NCI-H1105 treated with DMSO at 0.1 percent for 48 hours (cell line): ENCODE results near the gene OR51S1.
"Not testable (repeated sequence)": the region's sequence is repeated elsewhere in the genome, so short reads cannot be mapped to it uniquely, and the experiment has no call there.

Experiments used
- DNase-seq: peaks from one replicate; lab custom pipeline; 2025; lab: John Stamatoyannopoulos, UW

The OR51S1 gene, protein sequence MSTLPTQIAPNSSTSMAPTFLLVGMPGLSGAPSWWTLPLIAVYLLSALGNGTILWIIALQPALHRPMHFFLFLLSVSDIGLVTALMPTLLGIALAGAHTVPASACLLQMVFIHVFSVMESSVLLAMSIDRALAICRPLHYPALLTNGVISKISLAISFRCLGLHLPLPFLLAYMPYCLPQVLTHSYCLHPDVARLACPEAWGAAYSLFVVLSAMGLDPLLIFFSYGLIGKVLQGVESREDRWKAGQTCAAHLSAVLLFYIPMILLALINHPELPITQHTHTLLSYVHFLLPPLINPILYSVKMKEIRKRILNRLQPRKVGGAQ

DNA sequence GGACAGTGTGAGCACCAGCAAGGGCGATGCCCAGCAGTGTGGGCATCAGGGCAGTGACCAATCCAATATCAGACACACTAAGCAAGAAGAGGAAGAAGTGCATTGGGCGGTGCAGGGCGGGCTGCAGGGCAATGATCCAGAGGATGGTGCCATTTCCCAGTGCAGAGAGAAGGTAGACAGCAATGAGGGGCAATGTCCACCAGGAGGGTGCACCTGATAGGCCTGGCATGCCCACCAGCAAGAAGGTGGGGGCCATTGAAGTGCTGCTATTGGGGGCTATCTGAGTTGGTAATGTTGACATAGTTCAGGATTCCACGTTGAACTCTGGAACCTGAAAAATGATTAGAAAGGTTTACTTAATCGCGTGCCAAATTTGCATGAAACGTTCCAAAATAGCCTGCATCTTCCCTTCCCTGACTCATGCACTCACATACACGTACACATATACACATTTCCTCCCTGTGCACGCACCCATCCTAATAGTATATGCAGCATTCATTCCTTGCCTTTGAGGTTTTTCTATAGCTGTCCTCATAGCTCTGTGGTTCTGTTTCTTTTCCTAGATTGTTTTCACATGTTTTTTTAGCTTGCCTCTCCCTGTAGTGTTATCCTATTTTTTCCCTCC, at the start of gene OR51S1:
OR51S1 (minus strand) TSS at position 301 of the 625 bp plus-strand sequence; CDS start at position 301, 0 bp downstream.
- DNase-seq, result no peak

DNA sequence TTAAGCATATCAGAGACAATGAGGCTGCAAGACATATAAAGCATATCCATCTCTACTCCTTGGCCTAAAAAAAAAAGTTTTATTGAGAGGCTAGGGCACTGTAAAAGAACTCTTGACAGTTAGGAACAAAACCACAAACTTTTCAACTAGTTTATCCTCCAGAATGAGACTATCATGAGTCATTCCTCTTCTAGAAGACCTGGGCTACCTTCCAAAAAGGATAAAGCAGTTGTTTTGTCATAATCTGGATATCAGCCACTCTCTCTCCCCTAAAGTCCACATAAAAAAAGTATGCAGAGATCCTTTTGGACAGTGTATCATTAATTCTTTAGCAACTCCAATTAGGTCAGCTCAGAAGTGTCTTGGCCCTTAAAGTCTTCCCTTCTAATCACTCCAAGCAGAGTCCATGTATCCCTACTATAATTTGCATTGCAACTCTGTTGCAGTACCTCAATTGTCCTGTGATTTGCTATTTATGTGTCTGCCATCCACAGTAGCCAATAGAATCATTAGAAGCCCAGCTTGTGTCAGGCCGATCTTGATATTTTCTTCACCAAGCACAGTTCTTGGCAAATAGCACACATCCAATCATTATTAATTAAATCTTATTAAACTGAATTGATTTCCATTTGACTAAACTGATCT, 43.1 kb upstream of the OR51S1 start:
- DNase-seq, result no peak

DNA sequence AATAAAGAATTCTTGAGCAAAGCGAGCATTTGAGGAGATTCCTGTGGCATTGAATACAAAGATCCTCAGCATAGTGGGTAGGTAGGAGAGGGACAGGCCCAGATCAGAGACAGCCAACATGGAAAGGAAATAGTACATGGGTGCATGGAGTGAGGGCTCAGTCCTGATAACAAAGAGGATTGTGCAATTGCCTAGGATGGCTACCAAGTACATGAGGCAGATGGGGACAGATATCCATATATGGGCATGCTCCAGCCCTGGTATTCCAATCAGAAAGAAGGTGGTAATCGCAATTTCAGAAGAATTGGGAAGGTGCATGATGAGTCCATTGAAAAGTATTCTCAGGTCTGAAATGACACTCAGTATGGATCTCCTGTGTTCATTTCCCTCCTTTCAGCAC, 41.3 kb upstream of the OR51S1 start:
- no peak for DNase-seq

GRCh38 chr11:4887591-4887990, 38.6 kb upstream of the OR51S1 start:
- no peak for DNase-seq

DNA sequence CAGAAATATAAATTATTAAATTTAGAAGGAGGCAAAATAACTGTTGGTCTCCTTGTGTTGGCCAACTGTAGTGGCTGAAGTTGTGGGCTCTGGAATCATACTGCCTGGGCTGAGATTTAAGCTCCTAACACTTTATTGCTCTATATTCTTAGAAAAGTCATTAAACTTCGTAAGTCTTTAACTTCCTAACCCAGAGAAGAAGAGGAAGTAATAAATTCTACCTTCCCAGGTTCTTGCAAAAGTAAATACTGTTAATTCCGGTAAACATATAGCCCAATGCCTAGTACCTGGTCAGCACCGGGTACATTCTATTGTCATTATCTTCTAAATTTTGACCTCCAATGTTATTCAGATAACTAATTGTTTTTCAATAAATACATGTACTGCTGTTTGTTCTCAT, 37.2 kb upstream of the OR51S1 start:
- no peak for DNase-seq

DNA sequence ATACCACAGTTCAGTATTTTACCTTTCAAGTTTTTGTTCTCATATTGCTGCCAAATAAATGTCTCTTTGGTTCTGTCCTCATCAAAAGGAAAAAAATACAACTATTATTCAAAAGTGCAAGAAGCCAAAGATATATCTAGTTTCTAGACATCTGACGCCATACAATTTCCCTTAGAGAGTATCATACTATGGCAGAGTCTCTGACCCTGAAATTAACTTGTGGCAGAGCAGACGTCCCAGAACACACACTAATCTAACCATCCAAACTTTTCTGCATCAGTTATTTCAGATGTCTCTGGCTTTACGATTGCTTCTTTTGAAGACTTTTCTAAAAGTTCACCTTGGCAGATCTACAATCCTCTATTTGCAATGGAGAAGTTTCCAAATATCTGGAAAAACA, 35.4 kb upstream of the OR51S1 start:
- DNase-seq, result no peak

DNA sequence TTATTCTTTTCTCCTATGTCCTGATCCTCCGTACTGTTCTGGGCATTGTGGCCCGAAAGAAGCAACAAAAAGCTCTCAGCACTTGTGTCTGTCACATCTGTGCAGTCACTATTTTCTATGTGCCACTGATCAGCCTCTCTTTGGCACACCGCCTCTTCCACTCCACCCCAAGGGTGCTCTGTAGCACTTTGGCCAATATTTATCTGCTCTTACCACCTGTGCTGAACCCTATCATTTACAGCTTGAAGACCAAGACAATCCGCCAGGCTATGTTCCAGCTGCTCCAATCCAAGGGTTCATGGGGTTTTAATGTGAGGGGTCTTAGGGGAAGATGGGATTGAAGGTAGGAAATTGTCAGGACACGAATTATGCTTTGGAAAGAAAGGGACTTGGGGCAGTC, 33.5 kb upstream of the OR51S1 start:
- DNase-seq, result no peak

DNA sequence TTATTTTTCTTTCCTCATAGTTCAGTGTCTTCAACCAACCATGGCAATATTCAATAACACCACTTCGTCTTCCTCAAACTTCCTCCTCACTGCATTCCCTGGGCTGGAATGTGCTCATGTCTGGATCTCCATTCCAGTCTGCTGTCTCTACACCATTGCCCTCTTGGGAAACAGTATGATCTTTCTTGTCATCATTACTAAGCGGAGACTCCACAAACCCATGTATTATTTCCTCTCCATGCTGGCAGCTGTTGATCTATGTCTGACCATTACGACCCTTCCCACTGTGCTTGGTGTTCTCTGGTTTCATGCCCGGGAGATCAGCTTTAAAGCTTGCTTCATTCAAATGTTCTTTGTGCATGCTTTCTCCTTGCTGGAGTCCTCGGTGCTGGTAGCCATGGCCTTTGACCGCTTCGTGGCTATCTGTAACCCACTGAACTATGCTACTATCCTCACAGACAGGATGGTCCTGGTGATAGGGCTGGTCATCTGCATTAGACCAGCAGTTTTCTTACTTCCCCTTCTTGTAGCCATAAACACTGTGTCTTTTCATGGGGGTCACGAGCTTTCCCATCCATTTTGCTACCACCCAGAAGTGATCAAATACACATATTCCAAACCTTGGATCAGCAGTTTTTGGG, 33.0 kb upstream of the OR51S1 start, which contains the start of gene OR51T1:
OR51T1 (plus strand) TSS at position 41 of the 641 bp plus-strand sequence; CDS start at position 41, 0 bp downstream.
- DNase-seq, result no peak

- DNase-seq, result no peak
These were observed 32.2 kb upstream of the OR51S1 start for GRCh38 chr11:4881188-4881587.

GRCh38 chr11:4865855-4866254, 16.8 kb upstream of the OR51S1 start:
- no peak for DNase-seq

GRCh38 chr11:4863876-4864275, 14.9 kb upstream of the OR51S1 start:
- no peak for DNase-seq

DNA sequence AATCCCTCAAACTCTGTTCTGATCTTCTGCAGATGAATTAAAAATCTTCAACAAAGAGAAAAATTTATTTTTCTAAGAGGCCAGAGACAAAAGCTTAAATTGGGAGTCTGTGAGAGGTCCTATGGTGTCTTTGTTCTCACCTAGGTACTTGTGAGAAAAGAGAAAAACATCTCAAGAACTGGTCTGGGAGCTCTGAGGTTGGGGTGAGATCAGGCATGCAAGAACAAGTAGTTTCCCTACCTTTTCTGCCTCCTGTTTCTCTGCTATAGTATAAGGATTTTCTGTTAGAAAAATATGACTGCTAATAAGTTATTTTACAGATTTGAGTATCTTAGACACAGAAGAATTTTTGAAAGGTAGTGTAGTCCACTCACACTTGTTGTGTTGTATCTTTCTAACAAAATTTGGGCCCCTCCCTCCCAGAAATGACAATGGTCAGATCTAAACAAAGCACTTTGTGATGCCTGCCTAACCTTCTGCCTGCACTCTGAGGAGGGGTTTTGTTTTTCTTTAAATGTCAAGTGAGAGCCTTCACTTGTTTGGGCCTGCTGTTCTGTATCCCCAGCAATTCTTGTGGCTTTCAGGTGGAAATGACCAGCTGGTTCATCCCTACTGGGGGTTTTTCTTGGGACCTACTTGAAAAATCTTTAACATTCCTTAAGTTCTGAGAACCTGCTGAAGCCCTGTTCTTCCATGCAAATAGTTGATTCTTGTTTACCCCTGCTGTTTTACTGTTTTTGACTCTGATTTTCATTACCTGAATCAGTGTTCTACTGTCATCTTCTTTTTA, 13.6 kb upstream of the OR51S1 start:
- DNase-seq, result no peak

GRCh38 chr11:4854286-4854685, 5.3 kb upstream of the OR51S1 start:
- DNase-seq, result not testable (repeated sequence)

- no peak for DNase-seq
These were observed 2.0 kb upstream of the OR51S1 start for GRCh38 chr11:4851033-4851432.

GRCh38 chr11:4839851-4840549, 9.0 kb downstream of the OR51S1 start:
- no peak for DNase-seq

GRCh38 chr11:4830909-4831308, 18.1 kb downstream of the OR51S1 start:
- no peak for DNase-seq

DNA sequence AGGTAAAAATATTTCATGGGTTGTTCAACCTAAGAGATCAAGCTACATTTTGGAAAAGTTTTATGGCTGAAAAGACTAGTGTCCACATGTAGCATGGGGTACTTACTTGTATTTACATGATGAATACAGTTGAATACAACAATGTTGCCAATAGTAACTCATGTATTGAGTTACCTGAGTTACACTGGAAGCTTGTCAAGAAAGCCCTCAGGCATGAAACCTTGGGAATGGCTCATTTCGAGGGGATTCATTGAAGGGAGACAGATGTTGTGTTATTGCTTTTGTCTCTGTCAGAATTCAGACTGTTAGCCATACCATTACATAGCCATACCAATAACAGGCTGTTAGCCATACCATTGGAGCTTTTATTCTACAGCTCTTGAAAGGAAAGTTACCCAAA, 18.7 kb downstream of the OR51S1 start:
- DNase-seq, result no peak

DNA sequence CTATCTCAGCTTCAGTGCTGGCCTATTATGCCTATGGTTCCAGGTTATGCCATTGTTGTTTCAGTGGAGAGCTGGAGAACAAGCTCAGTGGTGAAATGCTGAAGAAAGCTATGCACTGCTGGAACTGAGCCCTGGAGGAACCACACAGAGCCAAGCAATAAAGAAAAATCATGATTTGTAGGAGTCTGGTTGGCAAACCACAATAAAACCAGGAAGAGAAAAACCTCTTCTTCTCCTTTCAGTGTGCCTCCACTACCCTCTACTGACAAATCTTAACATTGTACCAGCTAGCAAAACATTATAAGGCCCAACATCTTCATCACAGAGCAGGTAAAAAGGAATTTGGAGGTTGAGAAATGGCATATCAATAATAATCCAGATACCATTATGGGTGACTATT, 22.6 kb downstream of the OR51S1 start:
- DNase-seq, result peak; percentile 16

GRCh38 chr11:4825132-4825531, 23.9 kb downstream of the OR51S1 start:
- DNase-seq, result no peak

- DNase-seq, result no peak
These were observed 28.0 kb downstream of the OR51S1 start, which contains the start of gene OR51F2 for GRCh38 chr11:4821021-4821420. OR51F2 (plus strand) TSS chr11:4821321; CDS start chr11:4821422, 101 bp downstream.

- DNase-seq, result no peak
These were observed 39.8 kb downstream of the OR51S1 start for GRCh38 chr11:4809246-4809645.
